Measurements from ENCODE around the gene RGMB.

RGMB gene

GRCh38 chr5:98768160-98768959 lies 5.1 kb upstream of the RGMB start:
- peak; percentile 69 for DNase-seq (ENCODE audit: low spot score)

GRCh38 chr5:98768960-98769209 lies 4.6 kb upstream of the RGMB start:
- no peak for DNase-seq (ENCODE audit: low spot score)

- DNase-seq (ENCODE audit: low spot score) = peak; percentile 37
Measured at GRCh38 chr5:98769210-98769958, 4.1 kb upstream of the RGMB start.

GRCh38 chr5:98769959-98770208 lies 3.6 kb upstream of the RGMB start:
- no peak for DNase-seq (ENCODE audit: low spot score)

GRCh38 chr5:98770209-98770910 lies 3.1 kb upstream of the RGMB start:
- DNase-seq (ENCODE audit: low spot score) = peak; percentile 63

GRCh38 chr5:98770911-98771322 lies 2.5 kb upstream of the RGMB start:
- peak; percentile 47 for DNase-seq (ENCODE audit: low spot score)

GRCh38 chr5:98771382-98772109 lies 1.9 kb upstream of the RGMB start:
- DNase-seq (ENCODE audit: low spot score) = peak; percentile 89

GRCh38 chr5:98772415-98773213 lies 849 bp upstream of the RGMB start:
- peak; percentile 92 for DNase-seq (ENCODE audit: low spot score)

GRCh38 chr5:98773214-98773463 lies 324 bp upstream of the RGMB start:
- no peak for DNase-seq (ENCODE audit: low spot score)

GRCh38 chr5:98774192-98775033 lies 950 bp downstream of the RGMB start:
- peak; percentile 77 for DNase-seq (ENCODE audit: low spot score)

GRCh38 chr5:98775246-98776065 lies 2.0 kb downstream of the RGMB start:
- DNase-seq (ENCODE audit: low spot score) = no peak

GRCh38 chr5:98776066-98776705 lies 2.7 kb downstream of the RGMB start:
- DNase-seq (ENCODE audit: low spot score) = no peak

GRCh38 chr5:98777295-98777694 lies 3.8 kb downstream of the RGMB start:
- DNase-seq (ENCODE audit: low spot score) = no peak

- DNase-seq (ENCODE audit: low spot score) = no peak
Measured at GRCh38 chr5:98779264-98779877, 5.9 kb downstream of the RGMB start.

- DNase-seq (ENCODE audit: low spot score) = no peak
Measured at GRCh38 chr5:98780390-98780789, 6.9 kb downstream of the RGMB start.

- DNase-seq (ENCODE audit: low spot score) = no peak
Measured at GRCh38 chr5:98781520-98781919, 8.1 kb downstream of the RGMB start.

- no peak for DNase-seq (ENCODE audit: low spot score)
Measured at GRCh38 chr5:98781964-98782363, 8.5 kb downstream of the RGMB start.

GRCh38 chr5:98783051-98783649 lies 9.7 kb downstream of the RGMB start:
- no peak for DNase-seq (ENCODE audit: low spot score)

- no peak for DNase-seq (ENCODE audit: low spot score)
Measured at GRCh38 chr5:98784411-98784810, 10.9 kb downstream of the RGMB start.
